HepG2 (cell line): ENCODE results near the gene MBOAT7. TPM values are rescaled to one million over a fixed set of nuclear protein-coding genes. Genes with fewer than 3 reads are reported as not detected.

Source experiments
- ATAD3A ChIP-seq: sonication (generic); formaldehyde crosslinking; IDR thresholded peaks from 2 replicates; pipeline ENCODE4 v1.4.0; 2020; ENCODE audit warnings: missing genetic modification reagents
- ATF7-NPFF ChIP-seq: sonication (generic); formaldehyde crosslinking; IDR thresholded peaks from 2 replicates; pipeline ENCODE4 v1.8.1; 2023; ENCODE audit warnings: mild to moderate bottlenecking, low read depth, missing genetic modification reagents, moderate library complexity
- ATM ChIP-seq: fragments of 450-650 bp; IDR thresholded peaks from 2 replicates; pipeline ENCODE4 v1.7.1; 2017; ENCODE audit warnings: mild to moderate bottlenecking, borderline replicate concordance
- CEBPG ChIP-seq: IDR thresholded peaks from 2 replicates; pipeline ENCODE4 v1.6.1; 2016
- CENPBD1 ChIP-seq: sonication (generic); formaldehyde crosslinking; IDR thresholded peaks from 2 replicates; pipeline ENCODE4 v1.8.0; 2022; ENCODE audit warnings: missing genetic modification reagents, low read depth, mild to moderate bottlenecking, borderline replicate concordance
- EEA1 ChIP-seq: sonication (generic); formaldehyde crosslinking; IDR thresholded peaks from 2 replicates; pipeline ENCODE4 v1.5.1; 2020; ENCODE audit warnings: mild to moderate bottlenecking, missing genetic modification reagents, borderline replicate concordance
- ELF4 ChIP-seq: sonication (generic); formaldehyde crosslinking; IDR thresholded peaks from 2 replicates; pipeline ENCODE4 v1.5.0; 2020; ENCODE audit warnings: missing genetic modification reagents, mild to moderate bottlenecking, moderate library complexity, borderline replicate concordance
- GABPB1 ChIP-seq: IDR thresholded peaks from 2 replicates; pipeline ENCODE4 v1.6.1; 2016; ENCODE audit warnings: mild to moderate bottlenecking, missing genetic modification reagents, moderate library complexity, missing compliant biosample characterization
- HBP1 ChIP-seq: IDR thresholded peaks from 2 replicates; pipeline ENCODE4 v1.6.1; 2016; ENCODE audit warnings: low read depth, control low read depth
- HDAC1 ChIP-seq: sonication (generic); formaldehyde crosslinking; IDR thresholded peaks from 2 replicates; pipeline ENCODE4 v1.5.1; 2020; ENCODE audit warnings: mild to moderate bottlenecking, missing genetic modification reagents
- HMG20A ChIP-seq: IDR thresholded peaks from 2 replicates; pipeline ENCODE4 v1.6.1; 2016; ENCODE audit warnings: borderline replicate concordance
- MLLT10 ChIP-seq: sonication (generic); formaldehyde crosslinking; IDR thresholded peaks from 2 replicates; pipeline ENCODE4 v1.4.0; 2020; ENCODE audit warnings: missing genetic modification reagents
- NFYC ChIP-seq: IDR thresholded peaks from 2 replicates; pipeline ENCODE4 v1.6.1; 2016; ENCODE audit warnings: missing genetic modification reagents, missing compliant biosample characterization
- NRL ChIP-seq: sonication (generic); formaldehyde crosslinking; IDR thresholded peaks from 2 replicates; pipeline ENCODE4 v1.5.0; 2020; ENCODE audit warnings: missing genetic modification reagents, mild to moderate bottlenecking, moderate library complexity, borderline replicate concordance
- PRPF4 ChIP-seq: fragments of 200-400 bp; formaldehyde crosslinking; IDR thresholded peaks from 2 replicates; pipeline ENCODE4 v1.6.1; 2016; ENCODE audit warnings: low read length, low read depth; ENCODE audit not compliant: poor library complexity, severe bottlenecking
- RBAK ChIP-seq: sonication (generic); formaldehyde crosslinking; IDR thresholded peaks from 2 replicates; pipeline ENCODE4 v1.5.1; 2020; ENCODE audit warnings: mild to moderate bottlenecking, missing genetic modification reagents
- SNRNP70 ChIP-seq: fragments of 200-400 bp; formaldehyde crosslinking; IDR thresholded peaks from 2 replicates; pipeline ENCODE4 v1.6.1; 2017; ENCODE audit warnings: mild to moderate bottlenecking, low read depth, low read length, moderate library complexity
- SRY ChIP-seq: sonication (generic); formaldehyde crosslinking; IDR thresholded peaks from 2 replicates; pipeline ENCODE4 v1.8.0; 2022; ENCODE audit warnings: mild to moderate bottlenecking, missing genetic modification reagents
- ZNF362 ChIP-seq: sonication (generic); formaldehyde crosslinking; IDR thresholded peaks from 2 replicates; pipeline ENCODE4 v1.4.0; 2020; ENCODE audit warnings: missing genetic modification reagents, mild to moderate bottlenecking, borderline replicate concordance
- ZNF383 ChIP-seq: sonication (generic); formaldehyde crosslinking; IDR thresholded peaks from 2 replicates; pipeline ENCODE4 v1.4.0; 2020; ENCODE audit warnings: missing genetic modification reagents, mild to moderate bottlenecking, borderline replicate concordance
- ZNF564 ChIP-seq: sonication (generic); formaldehyde crosslinking; IDR thresholded peaks from 2 replicates; pipeline ENCODE4 v1.8.1; 2023; ENCODE audit warnings: mild to moderate bottlenecking, missing genetic modification reagents
- ZNF704 ChIP-seq: sonication (generic); formaldehyde crosslinking; IDR thresholded peaks from 2 replicates; pipeline ENCODE4 v1.8.1; 2023; ENCODE audit warnings: mild to moderate bottlenecking, inconsistent platforms, moderate library complexity, missing genetic modification reagents, borderline replicate concordance
- ZNF768 ChIP-seq: sonication (generic); formaldehyde crosslinking; IDR thresholded peaks from 2 replicates; pipeline ENCODE4 v1.4.0; 2020; ENCODE audit warnings: missing genetic modification reagents
- ZNF841 ChIP-seq: sonication (generic); formaldehyde crosslinking; IDR thresholded peaks from 2 replicates; pipeline ENCODE4 v1.8.1; 2023; ENCODE audit warnings: missing genetic modification reagents, borderline replicate concordance
- ZSCAN25 ChIP-seq: sonication (generic); formaldehyde crosslinking; IDR thresholded peaks from 2 replicates; pipeline ENCODE4 v1.8.0; 2022; ENCODE audit warnings: mild to moderate bottlenecking, missing genetic modification reagents
- polyA plus RNA-seq, 8 experiments: library from polyadenylated mRNA; depleted of rRNA in 3 of 8; stranded (reverse) in 7 of 8; unstranded in 1 of 8; fragments of >200 nt; fragmentation: Illumina TruSeq in 4 of 8; extraction: Trizol in 4 of 8; gene quantifications; 2 replicates each; pipeline versions ENCODE4 v1.2.1 to v1.2.3, GENCODE V29; 2011 to 2016; ENCODE audit warnings: low read depth in 4 of 8, missing spikeins in 1 of 8, mixed read lengths in 1 of 8; ENCODE audit not compliant: insufficient read depth in 1 of 8
- total RNA-seq, 5 experiments: library from RNA; depleted of rRNA; stranded (reverse); fragments of >200 nt; fragmentation: Illumina TruSeq; extraction: Trizol; gene quantifications; 2 replicates each; pipeline ENCODE4 v1.2.3, GENCODE V29; 2016; ENCODE audit warnings: low read depth in 1 of 5

Gene MBOAT7
- total and polyA plus RNA-seq, 2 of the 13 experiments (the other 11 are each of a cell fraction or from before 2014, with no cell fraction given): 22.2 to 25.5 TPM

GRCh38 chr19:54207983-54208783 lies 18.8 kb upstream of the MBOAT7 start (continued):
- TF ChIP-seq RBAK (no peak), GABPB1 (CRISPR knock-in tag) (peak; percentile 34; the same call in 1 of the 2 replicates), ELF4 (CRISPR knock-in tag) (no peak), ATM (no peak), ZNF704 (CRISPR knock-in tag) (no peak), PRPF4 (peak; percentile 21), ATF7-NPFF (CRISPR knock-in tag) (no peak), CEBPG (CRISPR knock-in tag) (peak; percentile 88), NFYC (CRISPR knock-in tag) (no peak), HDAC1 (CRISPR knock-in tag) (0 out of 2 replicates have a peak, but pooled peaks have one; percentile 29), ZNF564 (CRISPR knock-in tag) (no peak), SNRNP70 (no peak), HBP1 (CRISPR knock-in tag) (no peak), ZNF841 (CRISPR knock-in tag) (no peak), ATAD3A (CRISPR knock-in tag) (no peak), ZNF362 (no peak), ZNF383 (CRISPR knock-in tag) (no peak), ZSCAN25 (CRISPR knock-in tag) (no peak), NRL (CRISPR knock-in tag) (no peak), ZNF768 (CRISPR knock-in tag) (no peak; the same call in 1 of the 2 replicates), CENPBD1 (CRISPR knock-in tag) (no peak), MLLT10 (no peak), SRY (CRISPR knock-in tag) (0 out of 2 replicates have a peak, but pooled peaks have one; percentile 10), HMG20A (CRISPR knock-in tag) (0 out of 2 replicates have a peak, but pooled peaks have one; percentile 17), EEA1 (CRISPR knock-in tag) (no peak)
